H1 (cell line): ENCODE data around the gene CFAP92. TPM values are rescaled to one million over a fixed set of nuclear protein-coding genes. Genes with fewer than 3 reads are reported as not detected.

Source experiments
- CTCF ChIA-PET: fragments of 300-600 bp; sonication (Branson Sonifier 250); formaldehyde crosslinking; loops from one replicate; lab custom pipeline; 2021; ENCODE audit not compliant: partially characterized antibody; lab: Charles Lee
- POLR2A ChIA-PET: fragments of 300-600 bp; sonication (Branson Sonifier 250); formaldehyde crosslinking; loops from one replicate; lab custom pipeline; 2021; ENCODE audit warnings: inconsistent platforms; ENCODE audit not compliant: partially characterized antibody; lab: Charles Lee
- DNase-seq, 2 experiments: peaks; one replicate each; pipeline versions ENCODE4 v3.0.0 to v3.0.0-alpha.2; 2010 to 2022; ENCODE audit warnings: low spot score in 2 of 2, low read depth in 1 of 2, mixed read lengths in 1 of 2
- FAIRE-seq: peaks from 2 replicates; lab custom pipeline; 2011; peaks lifted over from hg19 to GRCh38; lab: Jason Lieb, UNC
- H2AFZ ChIP-seq: 2 replicates; pipeline ENCODE4 v1.8.1; 2012; ENCODE audit warnings: low read length, inconsistent platforms
- H2AK5ac ChIP-seq: 2 replicates; pipeline ENCODE4 v1.6.1; 2013; ENCODE audit warnings: low read depth, low read length
- H2BK120ac ChIP-seq: replicated peaks from 2 replicates; pipeline ENCODE3; 2013; ENCODE audit warnings: low read depth, low read length, inconsistent platforms
- H2BK12ac ChIP-seq: 2 replicates; pipeline ENCODE4 v1.6.1; 2013; ENCODE audit warnings: low read depth, low read length
- H2BK15ac ChIP-seq: 2 replicates; pipeline ENCODE4 v1.6.1; 2013; ENCODE audit warnings: low read length
- H2BK20ac ChIP-seq: 2 replicates; pipeline ENCODE4 v1.6.1; 2013; ENCODE audit warnings: low read length
- H2BK5ac ChIP-seq: 2 replicates; pipeline ENCODE4 v1.6.1; 2013; ENCODE audit warnings: low read depth, low read length
- H3K14ac ChIP-seq: 2 replicates; pipeline ENCODE4 v1.6.1; 2013; ENCODE audit warnings: inconsistent platforms; ENCODE audit not compliant: insufficient read length
- H3K18ac ChIP-seq: 2 replicates; pipeline ENCODE4 v1.6.1; 2013; ENCODE audit warnings: low read length; ENCODE audit errors: extremely low read depth
- H3K23ac ChIP-seq: 2 replicates; pipeline ENCODE4 v1.6.1; 2013; ENCODE audit warnings: inconsistent platforms; ENCODE audit not compliant: insufficient read length
- H3K23me2 ChIP-seq: 2 replicates; pipeline ENCODE4 v1.6.1; 2013; ENCODE audit warnings: low read depth, low read length
- H3K27ac ChIP-seq: 2 replicates; pipeline ENCODE4 v1.6.1; 2011; ENCODE audit warnings: low read depth, low read length, inconsistent platforms
- H3K27me3 ChIP-seq, 4 experiments: replicated peaks in 1 of 4; 1 replicate in 1 of 4; 2 replicates in 3 of 4; pipeline versions ENCODE4 v1.6.1 to v1.8.1; 2011 to 2013; ENCODE audit warnings: low read length in 3 of 4, mild to moderate bottlenecking in 3 of 4, inconsistent platforms in 2 of 4, mixed read lengths in 2 of 4, moderate library complexity in 1 of 4; ENCODE audit not compliant: control insufficient read depth in 3 of 4, insufficient read depth in 3 of 4; ENCODE audit errors: extremely low read depth in 1 of 4
- H3K36me3 ChIP-seq, 4 experiments: 2 replicates each; pipeline versions ENCODE4 v1.6.1 to v1.8.1; 2011 to 2013; ENCODE audit warnings: mild to moderate bottlenecking in 4 of 4, low read length in 3 of 4, moderate library complexity in 2 of 4, control low read depth in 1 of 4, inconsistent platforms in 1 of 4; ENCODE audit not compliant: insufficient read depth in 4 of 4, control insufficient read depth in 2 of 4
- H3K4ac ChIP-seq: replicated peaks from 2 replicates; pipeline ENCODE3; 2013; ENCODE audit warnings: low read length, low read depth, mixed read lengths, inconsistent platforms; ENCODE audit not compliant: insufficient read length
- H3K4me1 ChIP-seq, 4 experiments: replicated peaks in 1 of 4; 1 replicate in 1 of 4; 2 replicates in 3 of 4; pipeline versions ENCODE4 v1.6.1 to v1.8.1; 2011 to 2013; ENCODE audit warnings: low read length in 3 of 4, inconsistent platforms in 2 of 4, mixed read lengths in 1 of 4; ENCODE audit not compliant: insufficient read depth in 4 of 4, control insufficient read depth in 3 of 4
- H3K4me2 ChIP-seq, 2 experiments: 2 replicates each; pipeline versions ENCODE4 v1.6.1 to v1.8.1; 2011 to 2013; ENCODE audit warnings: low read depth in 2 of 2, low read length in 2 of 2, control low read depth in 1 of 2, inconsistent platforms in 1 of 2, mild to moderate bottlenecking in 1 of 2; ENCODE audit not compliant: insufficient read depth in 1 of 2
- H3K4me3 ChIP-seq, 4 experiments: fragments of 200-600, 300-600 bp in 1 of 4; sonication (generic), shearing (Covaris generic), sonication (Bioruptor Twin) in 1 of 4; 2 replicates each; pipeline versions ENCODE4 v1.5.1 to v1.8.1; 2011 to 2016; ENCODE audit warnings: low read length in 4 of 4, low read depth in 3 of 4, control low read depth in 2 of 4, inconsistent platforms in 2 of 4, mild to moderate bottlenecking in 2 of 4, mixed read lengths in 1 of 4, moderate library complexity in 1 of 4; ENCODE audit not compliant: insufficient read depth in 2 of 4; ENCODE audit errors: extremely low read depth in 1 of 4
- H3K56ac ChIP-seq: replicated peaks from 2 replicates; pipeline ENCODE3; 2013; ENCODE audit warnings: low read depth, mild to moderate bottlenecking, mixed read lengths, low read length, inconsistent platforms; ENCODE audit not compliant: insufficient read length
- H3K79me1 ChIP-seq: 2 replicates; pipeline ENCODE4 v1.6.1; 2013; ENCODE audit warnings: low read depth, low read length, control low read depth
- H3K79me2 ChIP-seq, 2 experiments: 2 replicates each; pipeline versions ENCODE4 v1.6.1 to v1.8.1; 2012 to 2013; ENCODE audit warnings: low read length in 2 of 2, mild to moderate bottlenecking in 2 of 2, inconsistent platforms in 1 of 2; ENCODE audit not compliant: insufficient read depth in 2 of 2, control insufficient read depth in 1 of 2
- H3K9ac ChIP-seq, 4 experiments: replicated peaks in 1 of 4; 1 replicate in 1 of 4; 2 replicates in 3 of 4; pipeline versions ENCODE4 v1.6.1 to v1.8.1; 2011 to 2013; ENCODE audit warnings: low read depth in 3 of 4, low read length in 3 of 4, control low read depth in 2 of 4, mild to moderate bottlenecking in 2 of 4, moderate library complexity in 2 of 4, inconsistent platforms in 1 of 4; ENCODE audit errors: extremely low read depth in 1 of 4
- H3K9me3 ChIP-seq, 2 experiments: 2 replicates each; pipeline versions ENCODE4 v1.6.1 to v1.8.1; 2012 to 2013; ENCODE audit warnings: mild to moderate bottlenecking in 2 of 2, moderate library complexity in 2 of 2, control low read depth in 1 of 2, inconsistent platforms in 1 of 2, low read depth in 1 of 2, low read length in 1 of 2, mixed read lengths in 1 of 2; ENCODE audit not compliant: insufficient read depth in 2 of 2
- H4K20me1 ChIP-seq, 2 experiments: replicated peaks in 1 of 2; 2 replicates each; pipeline versions ENCODE3 to v1.8.1; 2011 to 2013; ENCODE audit warnings: inconsistent platforms in 2 of 2, low read length in 2 of 2, mild to moderate bottlenecking in 1 of 2; ENCODE audit not compliant: insufficient read depth in 2 of 2, control insufficient read depth in 1 of 2
- H4K5ac ChIP-seq: 2 replicates; pipeline ENCODE4 v1.6.1; 2013; ENCODE audit warnings: low read length, low read depth, mixed read lengths, inconsistent platforms; ENCODE audit not compliant: insufficient read length
- H4K8ac ChIP-seq: 2 replicates; pipeline ENCODE4 v1.8.0; 2013; ENCODE audit warnings: mild to moderate bottlenecking, moderate library complexity, low read length, inconsistent platforms; ENCODE audit not compliant: insufficient read depth; ENCODE audit errors: extremely low read depth
- H4K91ac ChIP-seq: replicated peaks from 2 replicates; pipeline ENCODE3; 2013; ENCODE audit warnings: low read length, mixed read lengths, inconsistent platforms; ENCODE audit not compliant: insufficient read length
- CEBPB ChIP-seq: IDR thresholded peaks from 2 replicates; pipeline ENCODE4 v1.6.1; 2012; ENCODE audit warnings: low read depth, low read length
- EP300 ChIP-seq, 2 experiments: IDR thresholded peaks; 1 replicate in 1 of 2; 2 replicates in 1 of 2; pipeline ENCODE4 v1.6.1; 2011 to 2012; ENCODE audit warnings: low read depth in 2 of 2, low read length in 2 of 2, mild to moderate bottlenecking in 2 of 2, borderline replicate concordance in 1 of 2, inconsistent platforms in 1 of 2, moderate library complexity in 1 of 2
- FOSL1 ChIP-seq: IDR thresholded peaks from 2 replicates; pipeline ENCODE4 v1.6.1; 2011; ENCODE audit warnings: mild to moderate bottlenecking, low read depth, low read length, moderate library complexity; ENCODE audit not compliant: insufficient read depth
- JUN ChIP-seq: IDR thresholded peaks from 2 replicates; pipeline ENCODE4 v1.6.1; 2011; ENCODE audit warnings: low read depth, mild to moderate bottlenecking, improper control_type of control experiment, low read length
- MAFK ChIP-seq: IDR thresholded peaks from 2 replicates; pipeline ENCODE4 v1.6.1; 2012; ENCODE audit warnings: low read depth, mild to moderate bottlenecking, improper control_type of control experiment, low read length
- MAX ChIP-seq: IDR thresholded peaks from 2 replicates; pipeline ENCODE4 v1.6.1; 2012; ENCODE audit warnings: inconsistent platforms
- NANOG ChIP-seq: IDR thresholded peaks from 2 replicates; pipeline ENCODE4 v1.6.1; 2011; ENCODE audit warnings: low read length, low read depth, mild to moderate bottlenecking, inconsistent platforms; ENCODE audit not compliant: insufficient read depth, poor library complexity, severe bottlenecking
- POLR2A ChIP-seq, 2 experiments: IDR thresholded peaks; 1 replicate in 1 of 2; 2 replicates in 1 of 2; pipeline ENCODE4 v1.6.1; 2011; ENCODE audit warnings: low read depth in 2 of 2, low read length in 2 of 2, mild to moderate bottlenecking in 2 of 2; ENCODE audit errors: control extremely low read depth in 1 of 2
- SUZ12 ChIP-seq: fragments of 200-600 bp; sonication (generic); IDR thresholded peaks from 2 replicates; pipeline ENCODE4 v1.6.1; 2012; ENCODE audit warnings: mild to moderate bottlenecking, inconsistent platforms, low read length, moderate library complexity, mixed read lengths
- TAF7 ChIP-seq: optimal IDR thresholded peaks from 2 replicates; pipeline ENCODE3; 2011; ENCODE audit warnings: low read depth, mild to moderate bottlenecking, inconsistent platforms, low read length, moderate library complexity, borderline replicate concordance
- WGBS, 2 experiments: shearing (Covaris generic) in 1 of 2; methylation state at CpG; one replicate each; pipeline versions ENCODE4 v1.1.6 to v1.1.7; 2013 to 2015; ENCODE audit warnings: low lambda C conversion rate in 2 of 2, mixed read lengths in 2 of 2, inconsistent platforms in 1 of 2, low coverage in 1 of 2, missing lambda C conversion rate in 1 of 2; ENCODE audit not compliant: insufficient replicate concordance in 2 of 2, insufficient coverage in 1 of 2, insufficient read length in 1 of 2; ENCODE audit errors: extremely low coverage in 1 of 2, missing lambda C conversion rate in 1 of 2; 5-methylcytosine and 5-hydroxymethylcytosine counted together
- polyA plus RNA-seq, 7 experiments: library from polyadenylated mRNA; depleted of rRNA in 3 of 7; stranded (reverse) in 5 of 7; unstranded in 2 of 7; fragments of >200 nt in 5 of 7; fragments of 200-250 nt in 2 of 7; gene quantifications; 1 replicate in 5 of 7; 2 replicates in 1 of 7; 4 replicates in 1 of 7; pipeline versions ENCODE4 v1.2.1 to v1.2.3, GENCODE V29; 2011 to 2013; ENCODE audit warnings: missing spikeins in 2 of 7, mixed read lengths in 2 of 7
- total RNA-seq: library from RNA; stranded (reverse); fragmentation: NEBNext Ultra II Directional; extraction: Animal tissue kit (Norgen Biotek cat#: 25700); gene quantifications from 2 replicates; pipeline ENCODE4 v1.2.1, GENCODE V29; 2021
- TF ChIP-seq, protein P1 (sequence below): IDR thresholded peaks from 2 replicates; pipeline ENCODE4 v1.6.1; 2011; ENCODE audit warnings: low read length, improper control_type of control experiment
- TF ChIP-seq, protein P2 (sequence below): IDR thresholded peaks from 2 replicates; pipeline ENCODE4 v1.6.1; 2011; ENCODE audit warnings: low read depth, mild to moderate bottlenecking, low read length; ENCODE audit not compliant: insufficient read depth

Gene CFAP92
- total and polyA plus RNA-seq, 2 of the 8 experiments (the other 6 are each of a cell fraction or from before 2014, with no cell fraction given), result 0.77 to 2.0 TPM

- H4K8ac ChIP-seq, result peak overlapping the region; percentile 63
- H3K4me3 ChIP-seq, result peak overlapping the region in 3 of 4 experiments; percentile 11 to 52 (median 14); a peak in 5 of 8 replicates
- H4K20me1 ChIP-seq, result no peaks in the 10 kb centered on the region
- no peaks in the 10 kb centered on the region for H3K79me2 ChIP-seq
- no peak overlapping the region for H2BK15ac ChIP-seq
- H3K18ac ChIP-seq, result no peak overlapping the region; the same call in 1 of the 2 replicates
- H3K14ac ChIP-seq, result no peak overlapping the region
- CTCF ChIA-PET, result interaction anchor here (0.8 to 10.0 kb wide), 10 partner anchors 8 to 218 kb away, joined by 3 to 58 read pairs (median 5); partner anchors contain the start of gene EFCC1
- no peak overlapping the region for H3K23ac ChIP-seq
- H4K91ac ChIP-seq, result no peak overlapping the region
- no peak overlapping the region for H2AK5ac ChIP-seq
- H2BK5ac ChIP-seq, result no peak overlapping the region
- H3K27me3 ChIP-seq, result peaks cover 5 to 23% (median 19%) of the 10 kb centered on the region in 4 experiments
- no peak overlapping the region for H2BK12ac ChIP-seq
- H2BK20ac ChIP-seq, result no peak overlapping the region
- 89% methylated on average over 15 of the region's 15 CpGs; no CpG with 5 or more reads in 1 of the 2 experiments for WGBS, 2 experiments
- H3K36me3 ChIP-seq, result no peaks in the 10 kb centered on the region
- DNase-seq (no peak), FAIRE-seq (no peak)
- H3K27ac ChIP-seq, result no peak overlapping the region
- H2BK120ac ChIP-seq, result no peak overlapping the region
- H3K79me1 ChIP-seq, result no peaks in the 10 kb centered on the region
- no peak overlapping the region for H4K5ac ChIP-seq
- no peak overlapping the region for H2AFZ ChIP-seq
- H3K4me2 ChIP-seq, result peak overlapping the region; percentile 32 to 66; a peak in 3 of 4 replicates
- H3K9ac ChIP-seq, result no peak overlapping the region
- H3K23me2 ChIP-seq, result no peaks in the 10 kb centered on the region; the same call in 1 of the 2 replicates
- peaks cover 0 to 4% (median 0%) of the 10 kb centered on the region in 4 experiments; a peak in 3 of 7 replicates for H3K4me1 ChIP-seq
- no peak overlapping the region for H3K56ac ChIP-seq
- POLR2A ChIA-PET, result interaction anchor here (0.8 to 1.5 kb wide), 2 partner anchors 24 to 26 kb away, joined by 3 read pairs; no protein-coding TSS in a partner anchor
- H3K9me3 ChIP-seq, result no peaks in the 10 kb centered on the region
- H3K4ac ChIP-seq, result no peak overlapping the region
- TF ChIP-seq POLR2A (IDR thresholded peaks at IDR 0.05; ENCODE audit: control extremely low read depth in 1 of 2, low read depth in 2 of 2, low read length in 2 of 2) (no peak), MAX (no peak), EP300 (IDR thresholded peaks at IDR 0.05; ENCODE audit: borderline replicate concordance in 1 of 2, low read depth in 2 of 2, low read length in 2 of 2) (no peak), NANOG (no peak), SUZ12 (no peak), FOSL1 (no peak), TAF7 (no peak), MAFK (no peak), CEBPB (no peak), JUN (no peak)
- TF ChIP-seq, protein P1, sequence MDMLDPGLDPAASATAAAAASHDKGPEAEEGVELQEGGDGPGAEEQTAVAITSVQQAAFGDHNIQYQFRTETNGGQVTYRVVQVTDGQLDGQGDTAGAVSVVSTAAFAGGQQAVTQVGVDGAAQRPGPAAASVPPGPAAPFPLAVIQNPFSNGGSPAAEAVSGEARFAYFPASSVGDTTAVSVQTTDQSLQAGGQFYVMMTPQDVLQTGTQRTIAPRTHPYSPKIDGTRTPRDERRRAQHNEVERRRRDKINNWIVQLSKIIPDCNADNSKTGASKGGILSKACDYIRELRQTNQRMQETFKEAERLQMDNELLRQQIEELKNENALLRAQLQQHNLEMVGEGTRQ, result no peak
- TF ChIP-seq, protein P2, sequence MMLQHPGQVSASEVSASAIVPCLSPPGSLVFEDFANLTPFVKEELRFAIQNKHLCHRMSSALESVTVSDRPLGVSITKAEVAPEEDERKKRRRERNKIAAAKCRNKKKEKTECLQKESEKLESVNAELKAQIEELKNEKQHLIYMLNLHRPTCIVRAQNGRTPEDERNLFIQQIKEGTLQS, result no peak
Observed at GRCh38 chr3:129027544-129027880, 33.6 kb upstream of the CFAP92 start.
